ENCODE results near the gene PEAK3.

DNA sequence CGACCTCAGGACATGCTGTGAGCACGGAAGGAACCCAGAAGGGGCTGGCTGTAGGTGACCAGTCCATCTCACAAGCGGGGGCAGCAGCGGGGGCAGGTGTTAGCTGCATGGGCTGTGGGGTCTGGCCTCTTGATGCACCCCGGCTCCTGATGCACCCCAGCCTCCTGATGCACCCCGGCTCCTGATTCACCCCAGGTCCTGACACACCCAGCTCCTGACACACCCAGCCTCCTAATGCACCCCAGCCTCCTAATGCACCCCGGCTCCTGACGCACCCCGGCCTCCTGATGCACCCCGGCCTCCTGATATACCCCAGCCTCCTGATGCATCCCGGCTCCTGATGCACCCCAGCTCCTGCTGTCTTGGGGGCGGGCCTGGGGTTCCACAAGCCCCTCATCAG is 39.0 kb upstream of the PEAK3 start:
- TF ChIP-seq, protein P1, sequence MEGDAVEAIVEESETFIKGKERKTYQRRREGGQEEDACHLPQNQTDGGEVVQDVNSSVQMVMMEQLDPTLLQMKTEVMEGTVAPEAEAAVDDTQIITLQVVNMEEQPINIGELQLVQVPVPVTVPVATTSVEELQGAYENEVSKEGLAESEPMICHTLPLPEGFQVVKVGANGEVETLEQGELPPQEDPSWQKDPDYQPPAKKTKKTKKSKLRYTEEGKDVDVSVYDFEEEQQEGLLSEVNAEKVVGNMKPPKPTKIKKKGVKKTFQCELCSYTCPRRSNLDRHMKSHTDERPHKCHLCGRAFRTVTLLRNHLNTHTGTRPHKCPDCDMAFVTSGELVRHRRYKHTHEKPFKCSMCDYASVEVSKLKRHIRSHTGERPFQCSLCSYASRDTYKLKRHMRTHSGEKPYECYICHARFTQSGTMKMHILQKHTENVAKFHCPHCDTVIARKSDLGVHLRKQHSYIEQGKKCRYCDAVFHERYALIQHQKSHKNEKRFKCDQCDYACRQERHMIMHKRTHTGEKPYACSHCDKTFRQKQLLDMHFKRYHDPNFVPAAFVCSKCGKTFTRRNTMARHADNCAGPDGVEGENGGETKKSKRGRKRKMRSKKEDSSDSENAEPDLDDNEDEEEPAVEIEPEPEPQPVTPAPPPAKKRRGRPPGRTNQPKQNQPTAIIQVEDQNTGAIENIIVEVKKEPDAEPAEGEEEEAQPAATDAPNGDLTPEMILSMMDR (IDR thresholded peaks at IDR 0.05; ENCODE audit: poor library complexity), result no peak
- TF ChIP-seq EZH2phosphoT487 (IDR thresholded peaks at IDR 0.05; ENCODE audit: low read depth, severe bottlenecking, unreplicated experiment), result no peak
- TF ChIP-seq EZH2 (IDR thresholded peaks at IDR 0.05; ENCODE audit: borderline replicate concordance), result no peak

Measured in hepatocyte (in vitro differentiated cells).